MCF 10A (cell line): ENCODE data around the gene SNTG2. TPM values are rescaled to one million over a fixed set of nuclear protein-coding genes. Genes with fewer than 3 reads are reported as not detected.

Experiments
- BruUV-seq: library from RNA; stranded (reverse); fragments of 400-500 nt; replicated peaks from 2 replicates; lab custom pipeline; 2021; lab: Mats Ljungman, UMichigan
- CTCF ChIA-PET: fragments of 300-600 bp; sonication (Branson Sonifier 250); formaldehyde crosslinking; extraction: SDS; loops from one replicate; lab custom pipeline; 2021; ENCODE audit warnings: antibody characterized with exemption, inconsistent platforms; lab: Yijun Ruan, JAX
- POLR2A ChIA-PET: fragments of 300-600, 350-650 bp; sonication (Branson Sonifier 250); formaldehyde crosslinking; extraction: SDS; loops from one replicate; lab custom pipeline; 2020; ENCODE audit warnings: antibody characterized with exemption, inconsistent platforms; lab: Yijun Ruan, JAX
- DNase-seq: peaks from one replicate; pipeline ENCODE4 v3.0.0-alpha.2; 2018; ENCODE audit not compliant: unreplicated experiment
- H3K27ac Mint-ChIP-seq: one replicate; pipeline ENCODE4 v1.8.0; 2022; ENCODE audit warnings: mild to moderate bottlenecking, low read depth, mixed read lengths; ENCODE audit not compliant: unreplicated experiment
- H3K27me3 Mint-ChIP-seq: one replicate; pipeline ENCODE4 v1.8.0; 2022; ENCODE audit warnings: mixed read lengths; ENCODE audit not compliant: insufficient read depth, unreplicated experiment
- H3K36me3 Mint-ChIP-seq: one replicate; pipeline ENCODE4 v1.8.0; 2022; ENCODE audit warnings: mild to moderate bottlenecking, moderate library complexity, mixed read lengths; ENCODE audit not compliant: insufficient read depth, unreplicated experiment
- H3K4me1 Mint-ChIP-seq: one replicate; pipeline ENCODE4 v1.8.0; 2022; ENCODE audit warnings: mixed read lengths; ENCODE audit not compliant: insufficient read depth, unreplicated experiment
- H3K4me3 Mint-ChIP-seq: one replicate; pipeline ENCODE4 v1.8.0; 2022; ENCODE audit warnings: mild to moderate bottlenecking, moderate library complexity, mixed read lengths; ENCODE audit not compliant: unreplicated experiment
- H3K9me3 Mint-ChIP-seq: one replicate; pipeline ENCODE4 v1.8.0; 2022; ENCODE audit warnings: mixed read lengths; ENCODE audit not compliant: unreplicated experiment
- CTCF ChIP-seq: fragments of 200-600 bp; IDR thresholded peaks from one replicate; pipeline ENCODE4 v1.8.0; 2022; ENCODE audit warnings: antibody characterized with exemption, mild to moderate bottlenecking; ENCODE audit not compliant: unreplicated experiment
- intact Hi-C: fragments of 100-400 bp; cut with micrococcal nuclease; formaldehyde crosslinking; loops from 2 replicates; pipeline ENCODE4 v1.14.1; 2022
- total RNA-seq: library from RNA; stranded (reverse); gene quantifications from 2 replicates; pipeline ENCODE4 v1.2.3, GENCODE V29; 2022

Gene SNTG2
- total RNA-seq, 1 experiment from 2014 or later: not detected

GRCh38 chr2:904246-905024, 46.2 kb upstream of the SNTG2 start:
- no peak overlapping the region for H3K4me3 Mint-ChIP-seq
- peaks cover 16% of the 10 kb centered on the region for H3K27me3 Mint-ChIP-seq

GRCh38 chr2:905091-905832, 45.4 kb upstream of the SNTG2 start:
- Mint-ChIP-seq H3K36me3 (no peaks in the 10 kb centered on the region), H3K4me1 (peaks cover 4% of the 10 kb centered on the region), H3K27ac (no peak overlapping the region), H3K4me3 (no peak overlapping the region), H3K27me3 (peaks cover 16% of the 10 kb centered on the region), H3K9me3 (no peaks in the 10 kb centered on the region)
- no peak for DNase-seq
- POLR2A ChIA-PET: no interaction called here
- no TSS peak for BruUV-seq
- CTCF ChIA-PET: interaction anchor here (0.7 kb wide), 1 partner anchor 229 kb away, joined by 6 read pairs; no protein-coding TSS in a partner anchor
- intact Hi-C loops: no loop called here
- TF ChIP-seq CTCF: no peak

More at GRCh38 chr2:904246-905024, 46.2 kb upstream of the SNTG2 start:
- intact Hi-C loops: no loop called here
- POLR2A ChIA-PET: no interaction called here
- no peak for TF ChIP-seq CTCF
- H3K9me3 Mint-ChIP-seq: no peaks in the 10 kb centered on the region
- no TSS peak for BruUV-seq
- CTCF ChIA-PET: interaction anchor here (0.7 kb wide), 1 partner anchor 228 kb away, joined by 6 read pairs; no protein-coding TSS in a partner anchor
- H3K4me1 Mint-ChIP-seq: peaks cover 4% of the 10 kb centered on the region
- no peaks in the 10 kb centered on the region for H3K36me3 Mint-ChIP-seq
- no peak for DNase-seq
- H3K27ac Mint-ChIP-seq: no peak overlapping the region

DNA sequence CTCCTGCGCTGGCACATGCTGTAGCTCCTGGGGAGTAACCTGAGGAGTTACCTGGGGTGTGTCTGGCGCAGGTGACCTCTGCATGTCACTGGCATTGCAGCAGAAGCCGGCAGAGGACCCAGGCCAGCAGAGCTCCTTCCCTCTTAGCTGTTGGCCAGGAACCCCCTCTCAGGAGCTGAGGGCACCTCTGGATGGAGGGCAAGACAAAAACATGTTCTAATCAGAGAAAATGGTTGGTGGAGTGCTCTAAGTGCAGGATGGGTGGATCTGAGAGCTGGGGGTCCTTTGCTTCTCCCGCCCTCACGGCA, 44.9 kb upstream of the SNTG2 start:
- CTCF ChIA-PET: no interaction called here
- H3K27ac Mint-ChIP-seq: no peak overlapping the region
- no peaks in the 10 kb centered on the region for H3K36me3 Mint-ChIP-seq
- DNase-seq: no peak
- H3K4me1 Mint-ChIP-seq: peaks cover 4% of the 10 kb centered on the region
- intact Hi-C loops: no loop called here
- POLR2A ChIA-PET: no interaction called here
- no peak overlapping the region for H3K4me3 Mint-ChIP-seq
- TF ChIP-seq CTCF: no peak
- H3K27me3 Mint-ChIP-seq: peaks cover 16% of the 10 kb centered on the region
- no peaks in the 10 kb centered on the region for H3K9me3 Mint-ChIP-seq
- no TSS peak for BruUV-seq

DNA sequence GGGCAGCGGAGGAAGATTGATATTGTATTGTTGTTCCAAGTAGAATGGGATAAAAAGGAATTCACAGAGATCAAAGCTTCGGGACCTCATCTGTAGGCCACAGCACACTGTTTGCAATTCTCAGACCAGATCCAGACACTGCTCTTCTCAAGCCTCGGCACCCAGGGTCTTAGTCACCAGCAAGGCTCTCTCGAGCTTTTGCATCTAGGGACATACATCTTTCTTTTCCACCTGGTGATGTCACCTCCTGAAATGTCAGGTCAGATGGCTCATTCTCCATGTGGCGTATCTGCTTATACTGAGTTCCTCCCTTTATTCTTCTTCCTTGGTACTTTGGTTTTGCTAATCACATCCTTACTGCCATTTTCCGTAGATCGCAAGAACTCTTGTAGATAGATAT, 42.9 kb upstream of the SNTG2 start:
- Mint-ChIP-seq H3K27ac (no peak overlapping the region), H3K36me3 (no peaks in the 10 kb centered on the region), H3K27me3 (peaks cover 16% of the 10 kb centered on the region), H3K9me3 (no peaks in the 10 kb centered on the region), H3K4me3 (no peak overlapping the region), H3K4me1 (peaks cover 4% of the 10 kb centered on the region)
- CTCF ChIA-PET: interaction anchor here (0.6 kb wide), 1 partner anchor 423 kb away, joined by 3 read pairs; no protein-coding TSS in a partner anchor
- POLR2A ChIA-PET: no interaction called here
- intact Hi-C loops: no loop called here
- BruUV-seq: no TSS peak
- no peak for TF ChIP-seq CTCF
- no peak for DNase-seq
